Liver (tissue), 3 donors: ENCODE measurements around the gene PHF12.

ENCODE experiments used
- EGR1 ChIP-seq, 2 donors: IDR thresholded peaks; 2 replicates each; pipeline ENCODE4 v1.6.1; 2016 to 2018; ENCODE audit warnings: antibody characterized with exemption in 2 of 2, low read depth in 2 of 2
- JUND ChIP-seq, 2 donors: IDR thresholded peaks; 2 replicates each; pipeline ENCODE4 v1.6.1; 2016; ENCODE audit warnings: antibody characterized with exemption in 2 of 2
- RAD21 ChIP-seq, 2 donors: IDR thresholded peaks; 2 replicates each; pipeline ENCODE4 v1.6.1; 2016; ENCODE audit warnings: antibody characterized with exemption in 2 of 2, mild to moderate bottlenecking in 2 of 2
- REST ChIP-seq: IDR thresholded peaks from 2 replicates; pipeline ENCODE4 v1.6.1; 2016; ENCODE audit warnings: antibody characterized with exemption, mild to moderate bottlenecking
- SP1 ChIP-seq: IDR thresholded peaks from 2 replicates; pipeline ENCODE4 v1.6.1; 2018; ENCODE audit warnings: antibody characterized with exemption, mild to moderate bottlenecking
- TAF1 ChIP-seq: conservative IDR thresholded peaks from 2 replicates; pipeline ENCODE4 v1.6.1; 2016; ENCODE audit warnings: antibody characterized with exemption, mild to moderate bottlenecking
- YY1 ChIP-seq: IDR thresholded peaks from 2 replicates; pipeline ENCODE4 v1.6.1; 2016; ENCODE audit warnings: antibody characterized with exemption, mild to moderate bottlenecking
- ZBTB33 ChIP-seq: IDR thresholded peaks from 2 replicates; pipeline ENCODE4 v1.6.1; 2016; ENCODE audit warnings: antibody characterized with exemption
- TF ChIP-seq, protein P1 (sequence below): fragments of 150-350 bp; IDR thresholded peaks from 2 replicates; pipeline ENCODE4 v1.5.1; 2017; ENCODE audit warnings: improper control_type of control experiment, low read depth, low read length; ENCODE audit not compliant: missing input control
- TF ChIP-seq, protein P2 (sequence below): IDR thresholded peaks from 2 replicates; pipeline ENCODE4 v1.6.1; 2016; ENCODE audit warnings: antibody characterized with exemption
- donor health status: healthy.
- donor health status: healthy.

- TF ChIP-seq, protein P1, sequence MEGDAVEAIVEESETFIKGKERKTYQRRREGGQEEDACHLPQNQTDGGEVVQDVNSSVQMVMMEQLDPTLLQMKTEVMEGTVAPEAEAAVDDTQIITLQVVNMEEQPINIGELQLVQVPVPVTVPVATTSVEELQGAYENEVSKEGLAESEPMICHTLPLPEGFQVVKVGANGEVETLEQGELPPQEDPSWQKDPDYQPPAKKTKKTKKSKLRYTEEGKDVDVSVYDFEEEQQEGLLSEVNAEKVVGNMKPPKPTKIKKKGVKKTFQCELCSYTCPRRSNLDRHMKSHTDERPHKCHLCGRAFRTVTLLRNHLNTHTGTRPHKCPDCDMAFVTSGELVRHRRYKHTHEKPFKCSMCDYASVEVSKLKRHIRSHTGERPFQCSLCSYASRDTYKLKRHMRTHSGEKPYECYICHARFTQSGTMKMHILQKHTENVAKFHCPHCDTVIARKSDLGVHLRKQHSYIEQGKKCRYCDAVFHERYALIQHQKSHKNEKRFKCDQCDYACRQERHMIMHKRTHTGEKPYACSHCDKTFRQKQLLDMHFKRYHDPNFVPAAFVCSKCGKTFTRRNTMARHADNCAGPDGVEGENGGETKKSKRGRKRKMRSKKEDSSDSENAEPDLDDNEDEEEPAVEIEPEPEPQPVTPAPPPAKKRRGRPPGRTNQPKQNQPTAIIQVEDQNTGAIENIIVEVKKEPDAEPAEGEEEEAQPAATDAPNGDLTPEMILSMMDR, result peak; percentile 82
- peak in 1 of 2 donors; percentile 57 for TF ChIP-seq EGR1 (IDR thresholded peaks at IDR 0.05; ENCODE audit: low read depth in 2 of 2)
- peak in 1 of 2 donors; percentile 86 for TF ChIP-seq JUND (IDR thresholded peaks at IDR 0.05)
- no peak for TF ChIP-seq YY1
- peak; percentile 34 to 71 for TF ChIP-seq RAD21 (IDR thresholded peaks at IDR 0.05)
- TF ChIP-seq, protein P2, sequence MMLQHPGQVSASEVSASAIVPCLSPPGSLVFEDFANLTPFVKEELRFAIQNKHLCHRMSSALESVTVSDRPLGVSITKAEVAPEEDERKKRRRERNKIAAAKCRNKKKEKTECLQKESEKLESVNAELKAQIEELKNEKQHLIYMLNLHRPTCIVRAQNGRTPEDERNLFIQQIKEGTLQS, result no peak
- peak; percentile 75 for TF ChIP-seq ZBTB33
- no peak for TF ChIP-seq TAF1
- no peak for TF ChIP-seq SP1
- TF ChIP-seq REST, result peak; percentile 14
Measured at GRCh38 chr17:28902819-28903545, 48.3 kb downstream of the PHF12 start, which contains the start of gene DHRS13.
